ENCODE data around the gene TMCC1. TPM values are rescaled to one million over a fixed set of nuclear protein-coding genes. Genes with fewer than 3 reads are reported as not detected.

TMCC1 gene
- total and polyA plus RNA-seq, 10 of the 15 experiments (the other 5 are each of a cell fraction or from before 2014, with no cell fraction given), result 2.3 to 21.1 (median 8.4) TPM

- FAIRE-seq, result no peak
- Histone ChIP-seq H2AFZ (ENCODE audit: control insufficient read depth, low read depth, low read length) (no peak overlapping the region), H4K20me1 (ENCODE audit: control insufficient read depth, insufficient read depth) (no peaks in the 10 kb centered on the region), H3K4me1 (ENCODE audit: control insufficient read depth, insufficient read depth, low read length) (no peaks in the 10 kb centered on the region), H3K4me2 (ENCODE audit: control insufficient read depth, insufficient read depth) (no peak overlapping the region), H3K4me3 (no peak overlapping the region), H3K79me2 (ENCODE audit: control insufficient read depth, insufficient read depth, low read length) (no peaks in the 10 kb centered on the region), H3K9me3 (replicated peaks; ENCODE audit: control insufficient read depth, insufficient read depth, low read length) (no peaks in the 10 kb centered on the region), H3K9ac (ENCODE audit: control insufficient read depth, insufficient read depth, low read length) (no peak overlapping the region), H3K27ac (ENCODE audit: control insufficient read depth, insufficient read depth) (no peak overlapping the region), H3K27me3 (replicated peaks in 1 of 2; ENCODE audit: control insufficient read depth in 2 of 2, insufficient read depth in 2 of 2, low read length in 1 of 2) (peaks cover 4 to 12% of the 10 kb centered on the region in 2 experiments; a peak in 3 of 4 replicates), H3K36me3 (ENCODE audit: control insufficient read depth in 2 of 2, insufficient read depth in 2 of 2, low read length in 1 of 2) (no peaks in the 10 kb centered on the region)
- ChIA-PET POLR2A (no interaction called here), RAD21 (ENCODE audit: unreplicated experiment) (no interaction called here), CTCF (no interaction called here), SMC1A (ENCODE audit: uncharacterized antibody, unreplicated experiment) (no interaction called here)
- in situ Hi-C loops (cut with MboI), result no loop called here
- intact Hi-C loops (cut with micrococcal nuclease; ENCODE audit: unreplicated experiment), result no loop called here
- no peak for ATAC-seq
- no peak for TF ChIP-seq CBFB (IDR thresholded peaks at IDR 0.05; ENCODE audit: low read depth)
- TF ChIP-seq ZBTB11 (CRISPR knock-in tag; IDR thresholded peaks at IDR 0.05), result no peak
- TF ChIP-seq NKRF (conservative IDR thresholded peaks at IDR 0.05), result no peak
- TF ChIP-seq POLR2AphosphoS2 (IDR thresholded peaks at IDR 0.05; ENCODE audit: low read depth, low read length), result no peak
- no peak for DNase-seq (ENCODE audit: low read depth, low spot score)
- whole genome bisulfite sequencing (ENCODE audit: insufficient coverage, insufficient replicate concordance, low lambda C conversion rate, missing lambda C conversion rate), result 29% methylated on average over 10 of the region's 10 CpGs
- no TSS peak for BruUV-seq (replicated peaks)
These were observed 283.2 kb downstream of the TMCC1 start for GRCh38 chr3:129610276-129610675.

Data from GM12878 (cell line).